CD8-positive, alpha-beta memory T cell (primary cell): Measurements from ENCODE around the gene IDH3B. TPM values are rescaled to one million over a fixed set of nuclear protein-coding genes. Genes with fewer than 3 reads are reported as not detected.
"Not testable (repeated sequence)": the region's sequence is repeated elsewhere in the genome, so short reads cannot be mapped to it uniquely, and the experiment has no call there.

Experiments
- CTCF ChIA-PET: fragments of 350-600 bp; sonication (Branson Sonifier 250); formaldehyde crosslinking; loops from one replicate; lab custom pipeline; 2021; ENCODE audit warnings: antibody characterized with exemption; lab: Charles Lee
- POLR2A ChIA-PET: fragments of 350-600 bp; sonication (Branson Sonifier 250); formaldehyde crosslinking; loops from one replicate; lab custom pipeline; 2021; ENCODE audit warnings: antibody characterized with exemption; lab: Charles Lee
- DNase-seq, 5 donors: peaks; one replicate each; pipeline versions ENCODE4 v3.0.0 to v3.0.0-alpha.2; 2020 to 2022; ENCODE audit warnings: mixed read lengths in 1 of 5
- H3K27ac ChIP-seq: one replicate; pipeline ENCODE4 v1.7.0; 2013; ENCODE audit warnings: low read depth, mild to moderate bottlenecking, low read length, moderate library complexity
- H3K27me3 ChIP-seq: 2 replicates; pipeline ENCODE4 v1.7.0; 2013; ENCODE audit warnings: low read length, mild to moderate bottlenecking; ENCODE audit not compliant: insufficient read depth, poor library complexity, severe bottlenecking
- H3K36me3 ChIP-seq: 2 replicates; pipeline ENCODE4 v1.7.0; 2013; ENCODE audit warnings: mild to moderate bottlenecking, low read length, moderate library complexity; ENCODE audit not compliant: insufficient read depth
- H3K4me1 ChIP-seq: 2 replicates; pipeline ENCODE4 v1.7.0; 2013; ENCODE audit warnings: mild to moderate bottlenecking, low read length, moderate library complexity; ENCODE audit not compliant: insufficient read depth
- H3K4me3 ChIP-seq: 2 replicates; pipeline ENCODE4 v1.7.0; 2013; ENCODE audit warnings: mild to moderate bottlenecking, low read length
- H3K9me3 ChIP-seq: 2 replicates; pipeline ENCODE4 v1.7.0; 2013; ENCODE audit warnings: mild to moderate bottlenecking, low read length
- H3K27ac Mint-ChIP-seq, 8 donors: one replicate each; pipeline ENCODE4 v1.8.0; 2020 to 2021; ENCODE audit warnings: mixed read lengths in 8 of 8, mild to moderate bottlenecking in 6 of 8, inconsistent platforms in 3 of 8, moderate library complexity in 3 of 8
- H3K27me3 Mint-ChIP-seq, 2 donors: one replicate each; pipeline ENCODE4 v1.8.0; 2020 to 2021; ENCODE audit warnings: mixed read lengths in 2 of 2, mild to moderate bottlenecking in 1 of 2, moderate library complexity in 1 of 2
- H3K36me3 Mint-ChIP-seq, 3 donors: one replicate each; pipeline ENCODE4 v1.8.0; 2020 to 2021; ENCODE audit warnings: mixed read lengths in 3 of 3, inconsistent platforms in 1 of 3, mild to moderate bottlenecking in 1 of 3
- H3K4me1 Mint-ChIP-seq, 3 donors: one replicate each; pipeline ENCODE4 v1.8.0; 2020 to 2021; ENCODE audit warnings: mixed read lengths in 3 of 3, inconsistent platforms in 1 of 3, mild to moderate bottlenecking in 1 of 3
- H3K4me3 Mint-ChIP-seq, 7 donors: one replicate each; pipeline ENCODE4 v1.8.0; 2020 to 2021; ENCODE audit warnings: mixed read lengths in 7 of 7, mild to moderate bottlenecking in 6 of 7, moderate library complexity in 4 of 7, inconsistent platforms in 2 of 7
- H3K9me3 Mint-ChIP-seq, 5 donors: one replicate each; pipeline ENCODE4 v1.8.0; 2020 to 2022; ENCODE audit warnings: mixed read lengths in 5 of 5, mild to moderate bottlenecking in 3 of 5, moderate library complexity in 2 of 5, inconsistent platforms in 1 of 5
- polyA plus RNA-seq: library from polyadenylated mRNA; unstranded; fragments of 300-500 nt; fragmentation: Illumina TruSeq; gene quantifications from one replicate; pipeline ENCODE4 v1.2.3, GENCODE V29; 2021
- total RNA-seq, 2 experiments: library from RNA; stranded (reverse); gene quantifications; one replicate each; pipeline ENCODE4 v1.2.3, GENCODE V29; 2021

IDH3B gene
- total and polyA plus RNA-seq, 3 experiments from 2014 or later, result 107 to 145 (median 138) TPM

DNA sequence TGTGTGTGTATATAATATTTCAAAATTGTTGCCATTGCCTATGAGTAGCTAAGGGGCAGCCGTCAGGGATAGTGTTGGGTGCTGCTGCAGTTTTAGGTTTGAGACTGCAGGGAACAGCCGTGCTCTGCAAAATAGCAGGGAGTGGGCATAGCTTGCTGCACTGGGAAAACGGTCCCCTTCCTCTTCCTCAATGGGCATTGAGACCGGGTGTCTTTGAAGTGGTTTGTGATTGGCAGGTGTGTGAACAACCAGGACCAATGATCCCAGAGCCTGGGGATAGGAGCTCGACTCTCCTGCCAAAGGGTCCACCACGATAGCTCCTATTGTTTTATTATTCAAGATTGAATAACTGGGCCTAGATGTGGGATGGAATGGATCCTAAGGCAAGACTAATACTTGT lies 23.5 kb upstream of the IDH3B start:
- H3K9me3 Mint-ChIP-seq, result no peaks in the 10 kb centered on the region
- ChIA-PET POLR2A (interaction anchor here (1.2 kb wide), 1 partner anchor 22 kb away, joined by 3 read pairs; no protein-coding TSS in a partner anchor), CTCF (interaction anchor here (0.7 to 3.7 kb wide), 11 partner anchors 10 to 165 kb away, joined by 3 to 29 read pairs (median 3); no protein-coding TSS in a partner anchor)
- peak in 1 of 5 donors; percentile 8 for DNase-seq
- Histone ChIP-seq H3K27me3 (no peaks in the 10 kb centered on the region), H3K36me3 (no peaks in the 10 kb centered on the region), H3K27ac (no peak overlapping the region), H3K9me3 (no peaks in the 10 kb centered on the region), H3K4me1 (peaks cover 18% of the 10 kb centered on the region), H3K4me3 (no peak overlapping the region)
- H3K27ac Mint-ChIP-seq, result peak overlapping the region in 4 of 8 donors; percentile 47 to 91 (median 62)
- peaks cover 9 to 31% of the 10 kb centered on the region in 2 donors for H3K27me3 Mint-ChIP-seq
- peaks cover 0 to 2% (median 0%) of the 10 kb centered on the region in 3 donors for H3K36me3 Mint-ChIP-seq
- peak overlapping the region in 3 of 7 donors; percentile 28 to 70 (median 60) for H3K4me3 Mint-ChIP-seq
- H3K4me1 Mint-ChIP-seq, result peaks cover 27 to 30% (median 29%) of the 10 kb centered on the region in 3 donors

DNA sequence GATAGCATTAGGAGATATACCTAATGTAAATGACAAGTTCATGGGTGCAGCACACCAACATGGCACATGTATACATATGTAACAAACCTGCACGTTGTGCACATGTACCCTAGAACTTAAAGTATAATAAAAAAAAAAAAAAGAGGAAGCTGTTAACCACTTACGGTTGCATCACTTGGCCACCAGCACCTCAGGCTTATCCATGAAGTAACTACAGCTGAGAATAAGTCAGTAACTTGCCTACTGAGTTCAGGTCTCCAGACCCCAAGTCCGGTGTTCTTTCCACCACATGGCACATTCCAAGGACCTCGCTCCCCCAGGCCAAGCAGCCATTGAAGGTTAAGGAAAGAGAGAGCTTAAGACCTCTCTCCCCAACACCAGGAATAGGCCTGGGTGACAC lies 20.8 kb upstream of the IDH3B start:
- H3K36me3 Mint-ChIP-seq, POLR2A ChIA-PET: not testable (repeated sequence)

DNA sequence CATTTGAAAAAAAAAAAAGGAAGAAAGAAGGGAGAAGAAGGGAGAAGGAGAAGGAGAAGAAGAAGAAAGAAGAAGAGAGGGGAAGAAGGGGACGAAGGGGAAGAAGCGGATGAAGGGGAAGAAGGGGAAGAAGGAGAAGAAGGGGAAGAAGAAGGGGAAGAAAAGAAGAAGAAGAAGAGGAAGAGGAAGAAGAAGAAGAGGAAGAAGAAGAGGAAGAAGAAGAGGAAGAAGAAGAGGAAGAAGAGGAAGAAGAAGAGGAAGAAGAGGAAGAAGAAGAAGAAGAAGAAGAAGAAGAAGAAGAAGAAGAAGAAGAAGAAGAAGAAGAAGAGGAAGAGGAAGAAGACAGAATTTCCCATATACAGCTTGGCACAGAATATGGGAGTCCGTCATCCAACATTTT lies 18.0 kb upstream of the IDH3B start:
- DNase-seq, H3K27me3 ChIP-seq, CTCF ChIA-PET, H3K4me1 Mint-ChIP-seq, H3K9me3 Mint-ChIP-seq, H3K27ac ChIP-seq, H3K4me3 ChIP-seq, H3K36me3 Mint-ChIP-seq, H3K27ac Mint-ChIP-seq, H3K4me3 Mint-ChIP-seq, H3K4me1 ChIP-seq, H3K36me3 ChIP-seq, POLR2A ChIA-PET, H3K9me3 ChIP-seq: not testable (repeated sequence)
- peaks cover 8 to 44% of the 10 kb centered on the region in 2 donors for H3K27me3 Mint-ChIP-seq

More for the DNA sequence above, 20.8 kb upstream of the IDH3B start:
- not testable (repeated sequence) for H3K4me3 Mint-ChIP-seq, H3K27ac ChIP-seq, H3K4me3 ChIP-seq, H3K27ac Mint-ChIP-seq, H3K27me3 ChIP-seq, H3K36me3 ChIP-seq, H3K9me3 ChIP-seq, H3K9me3 Mint-ChIP-seq
- H3K4me1 ChIP-seq, result peaks cover 13% of the 10 kb centered on the region
- Mint-ChIP-seq H3K27me3 (peaks cover 8 to 31% of the 10 kb centered on the region in 2 donors), H3K4me1 (peaks cover 10 to 14% (median 14%) of the 10 kb centered on the region in 3 donors)
- peak in 1 of 5 donors; percentile 34 for DNase-seq
- CTCF ChIA-PET, result interaction anchor here (1.0 to 1.3 kb wide), 3 partner anchors 10 to 67 kb away, joined by 3 to 4 read pairs (median 3); no protein-coding TSS in a partner anchor

DNA sequence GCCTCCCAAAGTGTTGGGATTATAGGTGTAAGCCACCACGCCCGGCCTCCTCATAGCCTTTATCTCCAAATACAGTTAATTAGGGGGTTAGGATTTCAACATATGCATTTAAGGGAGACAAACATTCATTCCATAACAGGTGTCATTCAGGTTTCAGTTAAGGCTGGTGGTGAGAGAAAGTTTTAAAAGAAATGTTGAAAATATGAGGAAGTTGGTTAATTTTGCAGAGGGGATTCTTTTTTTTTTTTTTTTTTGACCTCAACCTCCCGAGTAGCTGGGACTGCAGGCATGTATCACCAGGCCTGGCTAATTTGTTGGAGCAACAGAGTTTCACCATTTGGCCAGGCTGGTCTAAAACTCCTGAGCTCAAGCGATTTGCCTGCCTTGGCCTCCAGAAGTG lies 16.0 kb upstream of the IDH3B start:
- no peaks in the 10 kb centered on the region for H3K9me3 ChIP-seq
- no peak overlapping the region for H3K4me3 ChIP-seq
- no peaks in the 10 kb centered on the region for H3K36me3 ChIP-seq
- H3K27me3 ChIP-seq, result no peaks in the 10 kb centered on the region
- DNase-seq, result no peak
- Mint-ChIP-seq H3K27ac (peak overlapping the region in 1 of 8 donors; percentile 27), H3K4me3 (no peak overlapping the region), H3K36me3 (no peaks in the 10 kb centered on the region), H3K4me1 (no peaks in the 10 kb centered on the region), H3K27me3 (peaks cover 8 to 41% of the 10 kb centered on the region in 2 donors), H3K9me3 (no peaks in the 10 kb centered on the region)
- POLR2A ChIA-PET, result no interaction called here
- no peak overlapping the region for H3K27ac ChIP-seq
- no peaks in the 10 kb centered on the region for H3K4me1 ChIP-seq
- CTCF ChIA-PET, result no interaction called here

DNA sequence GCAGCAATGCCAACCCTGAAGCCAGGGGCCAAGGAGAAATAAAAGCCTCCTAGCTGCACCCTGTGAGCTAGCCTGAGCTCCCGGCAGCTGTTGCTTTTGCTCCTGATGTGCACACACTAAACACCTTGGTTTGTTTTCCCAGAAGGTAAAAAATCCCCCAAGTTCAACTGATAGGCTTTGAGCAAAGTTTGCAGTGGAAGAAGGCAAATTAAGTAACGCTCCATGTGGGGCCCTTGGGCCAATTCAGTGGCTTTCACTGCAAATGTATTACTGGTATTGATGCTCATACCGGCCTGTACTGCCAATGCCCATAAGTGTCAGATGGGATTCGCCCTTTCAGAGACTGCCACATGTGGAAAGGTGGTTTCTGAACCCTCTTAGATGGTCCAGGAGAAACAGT lies 9.4 kb upstream of the IDH3B start:
- H3K36me3 ChIP-seq, result no peaks in the 10 kb centered on the region
- Mint-ChIP-seq H3K27ac (no peak overlapping the region), H3K9me3 (no peaks in the 10 kb centered on the region), H3K27me3 (peaks cover 2 to 19% of the 10 kb centered on the region in 2 donors), H3K36me3 (no peaks in the 10 kb centered on the region), H3K4me3 (no peak overlapping the region), H3K4me1 (no peaks in the 10 kb centered on the region)
- DNase-seq, result no peak
- no peak overlapping the region for H3K27ac ChIP-seq
- no peaks in the 10 kb centered on the region for H3K9me3 ChIP-seq
- no peak overlapping the region for H3K4me3 ChIP-seq
- ChIA-PET POLR2A (no interaction called here), CTCF (interaction anchor here (0.7 to 1.9 kb wide), 3 partner anchors 79 to 1128 kb away, joined by 3 to 6 read pairs (median 3); no protein-coding TSS in a partner anchor)
- no peaks in the 10 kb centered on the region for H3K27me3 ChIP-seq
- no peaks in the 10 kb centered on the region for H3K4me1 ChIP-seq

DNA sequence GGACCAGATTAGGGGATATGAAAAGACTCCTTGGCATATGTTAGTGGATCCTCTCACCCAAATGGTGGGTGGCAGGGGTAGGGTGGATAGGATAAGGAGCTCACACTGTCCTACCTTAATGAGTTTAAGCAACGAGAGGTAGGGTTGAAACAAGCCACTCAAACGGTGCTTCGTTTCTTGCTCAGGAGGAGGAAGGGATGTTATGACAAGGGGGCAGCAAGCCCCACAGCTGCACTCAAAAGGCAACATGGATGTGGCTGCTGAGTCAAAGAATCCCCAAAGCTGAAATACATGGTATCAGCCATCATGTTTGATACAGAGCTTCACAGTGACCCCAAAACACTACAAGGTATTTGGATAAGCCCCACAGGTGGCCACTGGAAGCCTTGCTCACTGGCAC lies 8.4 kb upstream of the IDH3B start:
- H3K27ac ChIP-seq, result no peak overlapping the region
- no peak overlapping the region for H3K4me3 ChIP-seq
- POLR2A ChIA-PET, result no interaction called here

DNA sequence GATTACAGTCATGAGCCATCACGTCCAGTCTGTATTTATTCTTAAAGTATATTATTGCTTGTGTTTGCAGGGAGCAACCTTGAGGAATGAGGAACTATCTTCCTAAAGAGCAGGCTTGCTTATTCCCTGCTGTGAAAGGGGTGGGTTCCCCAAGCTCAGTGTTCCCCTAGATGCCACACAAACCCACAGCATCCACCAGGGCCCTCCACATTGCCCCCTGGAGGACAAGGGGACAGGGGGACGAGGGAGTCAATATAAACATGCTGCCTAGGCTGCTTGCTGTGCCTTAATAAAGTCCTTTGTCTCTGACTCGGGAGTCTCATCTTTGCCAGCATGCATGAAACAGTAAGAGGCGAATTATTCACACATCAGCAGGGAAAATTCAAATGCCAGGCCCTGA lies 8.0 kb upstream of the IDH3B start:
- CTCF ChIA-PET, result interaction anchor here (1.1 kb wide), 1 partner anchor 15 kb away, joined by 3 read pairs; no protein-coding TSS in a partner anchor
- Histone ChIP-seq H3K4me1 (no peaks in the 10 kb centered on the region), H3K36me3 (no peaks in the 10 kb centered on the region), H3K27ac (no peak overlapping the region), H3K9me3 (no peaks in the 10 kb centered on the region), H3K4me3 (no peak overlapping the region), H3K27me3 (no peaks in the 10 kb centered on the region)
- no peak for DNase-seq
- Mint-ChIP-seq H3K36me3 (no peaks in the 10 kb centered on the region), H3K9me3 (no peaks in the 10 kb centered on the region), H3K4me3 (no peak overlapping the region), H3K27ac (no peak overlapping the region), H3K4me1 (no peaks in the 10 kb centered on the region), H3K27me3 (peaks cover 2 to 15% of the 10 kb centered on the region in 2 donors)
- POLR2A ChIA-PET, result no interaction called here

More for the DNA sequence above, 8.4 kb upstream of the IDH3B start:
- Mint-ChIP-seq H3K4me1 (no peaks in the 10 kb centered on the region), H3K27ac (no peak overlapping the region), H3K4me3 (no peak overlapping the region), H3K27me3 (peaks cover 2 to 15% of the 10 kb centered on the region in 2 donors), H3K36me3 (no peaks in the 10 kb centered on the region), H3K9me3 (no peaks in the 10 kb centered on the region)
- no peak for DNase-seq
- CTCF ChIA-PET, result interaction anchor here (1.9 kb wide), 1 partner anchor 148 kb away, joined by 6 read pairs; no protein-coding TSS in a partner anchor
- no peaks in the 10 kb centered on the region for H3K27me3 ChIP-seq
- H3K9me3 ChIP-seq, result no peaks in the 10 kb centered on the region
- H3K36me3 ChIP-seq, result no peaks in the 10 kb centered on the region
- no peaks in the 10 kb centered on the region for H3K4me1 ChIP-seq

DNA sequence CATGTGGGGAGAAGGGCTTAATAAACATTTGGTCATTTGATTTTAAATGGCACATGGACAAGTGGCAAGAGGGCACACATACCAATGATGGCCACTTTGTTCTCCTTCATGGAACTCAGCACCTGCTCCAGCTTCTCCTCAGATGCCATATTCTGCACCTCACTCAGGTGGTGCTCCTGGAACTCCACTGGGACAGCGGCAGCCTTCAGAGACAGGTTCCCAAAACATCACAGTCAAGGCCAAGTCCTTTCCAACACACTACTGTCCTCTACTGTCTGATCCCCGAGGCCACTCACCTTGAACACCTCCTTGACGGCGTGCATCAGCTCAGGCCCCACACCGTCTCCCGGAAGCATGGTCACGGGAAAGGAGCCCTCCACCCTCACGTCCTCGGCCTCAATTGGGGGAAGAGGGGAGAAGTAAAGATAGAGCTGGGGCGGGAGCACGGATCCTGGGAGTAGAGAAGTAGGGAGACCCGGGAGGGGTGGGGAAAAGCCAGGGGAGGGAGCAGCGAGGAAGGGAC lies 591 bp downstream of the IDH3B start:
- Mint-ChIP-seq H3K27me3 (peaks cover 0 to 2% of the 10 kb centered on the region in 2 donors), H3K27ac (peak overlapping the region; percentile 91 to 99 (median 95)), H3K4me1 (peaks cover 17 to 29% (median 26%) of the 10 kb centered on the region in 3 donors), H3K4me3 (peak overlapping the region; percentile 84 to 99 (median 90)), H3K36me3 (peaks cover 0 to 52% (median 19%) of the 10 kb centered on the region in 3 donors), H3K9me3 (no peaks in the 10 kb centered on the region)
- CTCF ChIA-PET, result interaction anchor here (1.5 to 3.3 kb wide), 2 partner anchors 11 to 141 kb away, joined by 6 to 21 read pairs; partner anchors contain the start of gene NOP56
- Histone ChIP-seq H3K27ac (peak overlapping the region; percentile 78), H3K4me3 (peak overlapping the region; percentile 91), H3K27me3 (no peaks in the 10 kb centered on the region), H3K4me1 (peaks cover 13% of the 10 kb centered on the region), H3K36me3 (peaks cover 39% of the 10 kb centered on the region), H3K9me3 (no peaks in the 10 kb centered on the region)
- no peak for DNase-seq
- POLR2A ChIA-PET, result interaction anchor here (3.5 kb wide), 1 partner anchor 10 kb away, joined by 70 read pairs; the partner anchor contains the start of gene NOP56
